Measurements from ENCODE around the gene GOLGA6A.

GOLGA6A gene

DNA sequence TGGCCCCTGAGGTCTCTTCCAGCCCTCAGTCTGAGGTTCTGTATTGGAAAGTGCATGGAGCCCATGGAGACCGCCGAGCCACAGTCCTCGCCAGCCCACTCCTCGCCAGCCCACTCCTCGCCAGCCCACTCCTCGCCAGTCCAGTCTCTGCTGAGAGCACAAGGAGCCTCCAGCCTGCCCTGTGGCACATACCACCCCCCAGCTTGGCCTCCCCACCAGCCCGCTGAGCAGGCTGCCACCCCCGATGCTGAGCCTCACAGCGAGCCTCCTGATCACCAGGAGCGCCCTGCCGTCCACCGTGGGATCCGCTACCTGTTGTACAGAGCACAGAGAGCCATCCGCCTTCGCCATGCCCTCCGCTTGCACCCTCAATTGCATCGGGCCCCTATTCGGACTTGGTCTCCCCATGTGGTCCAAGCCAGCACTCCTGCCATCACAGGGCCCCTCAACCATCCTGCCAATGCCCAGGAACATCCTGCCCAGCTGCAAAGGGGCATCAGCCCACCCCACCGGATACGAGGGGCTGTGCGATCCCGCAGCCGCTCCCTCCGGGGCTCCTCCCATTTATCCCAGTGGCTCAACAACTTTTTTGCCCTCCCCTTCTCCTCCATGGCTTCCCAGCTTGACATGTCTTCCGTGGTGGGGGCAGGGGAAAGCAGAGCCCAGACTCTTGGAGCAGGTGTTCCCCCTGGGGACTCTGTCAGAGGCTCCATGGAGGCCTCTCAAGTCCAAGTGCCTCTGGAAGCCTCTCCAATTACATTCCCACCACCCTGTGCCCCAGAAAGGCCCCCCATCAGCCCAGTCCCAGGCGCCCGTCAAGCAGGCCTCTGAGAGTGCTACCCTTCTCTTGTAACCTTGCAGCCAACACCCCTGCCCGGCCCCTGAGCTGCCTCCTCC lies 47.0 kb downstream of the GOLGA6A start:
- no peak for DNase-seq

DNA sequence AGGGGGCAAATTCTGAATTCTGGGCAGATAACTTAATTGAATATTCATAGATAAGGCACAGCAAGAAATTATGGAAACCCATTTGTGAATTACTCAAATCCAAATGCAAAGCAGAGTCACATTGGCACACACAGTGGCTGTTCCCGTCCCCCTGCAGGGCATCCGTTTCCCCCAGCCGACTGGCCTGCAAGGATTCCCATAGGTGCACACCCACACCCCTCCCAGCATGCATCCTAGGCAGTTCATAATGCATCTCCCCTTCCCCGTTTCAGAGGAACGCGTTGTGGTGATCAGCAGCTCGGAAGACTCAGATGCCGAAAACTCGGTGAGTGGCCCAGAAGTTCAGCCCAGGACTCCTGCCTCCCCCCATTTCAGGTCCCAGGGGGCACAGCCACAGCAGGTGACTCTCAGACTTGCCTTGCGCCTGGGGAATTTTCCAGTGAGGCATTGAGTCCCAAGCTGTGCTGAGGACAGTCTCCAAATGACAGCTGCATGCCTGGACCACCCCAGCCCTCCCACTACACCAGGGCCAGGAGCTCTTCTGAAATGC lies 48.1 kb downstream of the GOLGA6A start:
- no peak for DNase-seq

DNA sequence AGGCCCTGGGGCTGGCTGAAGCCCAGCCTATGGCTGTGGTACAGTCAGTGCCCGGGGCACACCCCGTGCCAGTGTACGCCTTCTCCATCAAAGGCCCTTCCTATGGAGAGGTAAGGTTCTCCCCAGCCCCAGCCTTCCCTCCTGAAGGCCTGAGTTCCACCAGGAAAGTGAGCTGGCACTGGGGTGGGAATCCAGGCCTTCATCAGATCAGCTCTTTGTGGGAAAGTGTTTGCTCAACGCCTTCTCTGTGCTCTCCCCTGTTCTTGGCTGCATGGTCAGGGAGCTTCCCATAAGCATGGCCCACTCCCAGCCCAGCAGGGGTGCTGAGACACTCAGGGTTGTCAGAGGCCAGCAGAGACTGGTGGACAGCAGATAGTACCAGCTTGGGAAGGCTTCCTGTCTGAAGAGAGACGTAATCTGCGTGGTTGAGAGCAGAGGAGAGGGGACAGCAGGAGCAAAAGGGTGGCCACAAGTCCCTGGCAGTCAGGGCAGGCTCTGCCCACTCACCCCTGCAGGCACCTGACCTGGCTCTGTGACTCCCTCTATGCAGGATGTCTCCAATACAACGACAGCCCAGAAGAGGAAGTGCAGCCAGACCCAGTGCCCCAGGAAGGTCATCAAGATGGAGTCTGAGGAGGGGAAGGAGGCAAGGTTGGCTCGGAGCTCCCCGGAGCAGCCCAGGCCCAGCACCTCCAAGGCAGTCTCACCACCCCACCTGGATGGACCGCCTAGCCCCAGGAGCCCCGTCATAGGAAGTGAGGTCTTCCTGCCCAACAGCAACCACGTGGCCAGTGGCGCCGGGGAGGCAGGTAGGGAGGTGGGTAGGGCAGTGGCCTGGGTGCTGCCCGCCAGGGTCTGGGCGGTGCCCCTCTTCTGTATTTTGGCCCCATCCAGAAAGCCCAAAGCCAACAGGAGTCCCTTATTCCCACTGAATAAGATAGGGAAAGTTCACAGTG lies 49.5 kb downstream of the GOLGA6A start:
- DNase-seq = no peak

DNA sequence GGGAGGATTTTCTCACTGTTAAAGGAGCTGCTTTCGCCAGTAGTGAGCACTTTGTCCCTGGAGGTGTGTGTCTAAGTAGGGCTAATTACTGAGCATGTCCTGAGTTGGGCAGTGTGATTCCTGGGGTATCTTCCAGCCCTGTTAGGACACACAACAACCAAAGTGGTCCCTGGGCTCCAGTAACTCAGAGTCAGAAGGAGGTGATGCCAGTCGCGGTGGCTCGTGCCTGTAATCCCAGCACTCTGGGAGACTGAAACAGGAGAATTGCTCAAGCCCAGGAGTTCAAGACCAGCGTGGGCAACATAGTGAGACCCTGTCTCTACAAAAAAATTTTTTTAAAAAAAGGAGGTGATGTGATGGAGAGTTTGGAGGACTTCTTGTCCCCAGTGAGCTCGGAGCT lies 50.3 kb downstream of the GOLGA6A start:
- DNase-seq = no peak

DNA sequence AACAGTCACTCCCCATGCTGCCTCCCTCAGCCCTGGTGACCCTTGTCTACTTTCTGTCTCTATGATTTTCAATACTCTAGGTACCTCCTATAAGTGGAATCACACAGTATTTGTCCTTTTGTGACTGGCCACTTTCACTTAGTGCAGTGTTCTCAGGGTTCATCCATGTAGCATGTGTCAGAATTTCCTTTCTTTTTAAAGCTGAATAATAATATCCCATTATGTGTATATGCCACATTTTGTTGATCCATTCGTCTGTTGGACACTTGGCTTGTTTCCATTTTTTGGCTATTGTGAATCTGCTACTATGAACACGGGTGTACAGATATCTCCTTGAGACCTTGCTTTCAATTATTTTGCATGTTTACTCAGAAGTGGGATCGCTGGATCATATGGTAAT lies 53.7 kb downstream of the GOLGA6A start:
- DNase-seq = no peak

DNA sequence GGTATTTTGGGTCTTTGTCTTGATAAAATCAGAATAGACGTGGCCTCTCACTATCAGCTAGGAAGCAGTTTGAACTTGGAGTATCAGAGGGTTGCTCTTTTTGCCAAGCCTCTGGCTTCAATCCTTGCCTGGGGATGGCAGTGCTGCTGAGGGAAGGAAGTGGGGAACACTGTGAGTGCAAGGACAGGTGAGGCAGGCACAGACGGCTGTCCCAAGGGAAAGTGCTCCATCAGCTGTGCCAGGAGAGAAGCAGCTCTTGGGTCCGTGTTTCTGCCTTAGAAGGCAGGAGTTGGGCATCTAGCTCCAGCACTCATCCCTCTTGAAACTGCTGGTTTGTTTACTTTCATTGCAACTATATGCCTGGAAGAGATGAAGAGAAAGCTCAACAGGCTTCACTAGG lies 54.7 kb downstream of the GOLGA6A start:
- DNase-seq = no peak

DNA sequence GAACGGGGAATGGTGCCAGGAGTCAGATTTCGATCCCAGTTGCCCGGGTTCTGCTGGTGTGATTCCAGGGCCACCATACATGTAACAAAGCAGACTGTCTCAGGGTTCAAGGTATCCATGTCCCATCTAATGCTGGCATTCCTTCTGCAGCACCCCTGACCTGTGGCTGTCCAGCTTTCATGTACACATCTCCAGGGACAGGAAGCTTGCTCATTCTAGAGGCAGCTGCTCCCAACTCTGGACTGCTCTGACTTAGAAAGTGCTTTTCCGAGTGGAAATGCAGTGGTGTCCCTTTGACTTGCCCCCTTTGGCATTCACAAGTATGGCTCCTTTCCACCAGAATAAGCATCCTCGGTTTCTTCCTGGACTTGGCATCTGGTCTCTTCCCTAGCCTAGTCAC lies 56.9 kb downstream of the GOLGA6A start:
- no peak for DNase-seq

DNA sequence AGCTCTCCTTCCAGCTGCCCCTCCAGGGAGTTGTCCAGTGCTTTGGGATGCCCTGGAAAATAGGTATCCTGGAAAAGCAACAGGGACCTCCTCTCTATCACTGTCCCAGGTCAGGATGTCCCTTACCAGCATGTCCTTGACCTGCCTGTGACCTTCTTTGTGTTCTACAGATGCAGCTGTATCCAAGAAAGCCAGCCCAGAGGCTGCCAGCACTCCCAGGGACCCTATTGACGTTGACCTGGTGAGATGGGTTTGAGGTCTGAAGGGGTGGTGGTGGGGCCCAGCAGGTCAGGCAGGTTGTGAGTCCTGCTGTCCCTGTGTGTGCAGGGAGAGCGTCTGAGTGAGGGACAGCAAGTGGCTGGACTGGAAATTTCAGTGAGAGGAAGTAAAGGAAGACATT lies 57.7 kb downstream of the GOLGA6A start:
- DNase-seq = no peak

DNA sequence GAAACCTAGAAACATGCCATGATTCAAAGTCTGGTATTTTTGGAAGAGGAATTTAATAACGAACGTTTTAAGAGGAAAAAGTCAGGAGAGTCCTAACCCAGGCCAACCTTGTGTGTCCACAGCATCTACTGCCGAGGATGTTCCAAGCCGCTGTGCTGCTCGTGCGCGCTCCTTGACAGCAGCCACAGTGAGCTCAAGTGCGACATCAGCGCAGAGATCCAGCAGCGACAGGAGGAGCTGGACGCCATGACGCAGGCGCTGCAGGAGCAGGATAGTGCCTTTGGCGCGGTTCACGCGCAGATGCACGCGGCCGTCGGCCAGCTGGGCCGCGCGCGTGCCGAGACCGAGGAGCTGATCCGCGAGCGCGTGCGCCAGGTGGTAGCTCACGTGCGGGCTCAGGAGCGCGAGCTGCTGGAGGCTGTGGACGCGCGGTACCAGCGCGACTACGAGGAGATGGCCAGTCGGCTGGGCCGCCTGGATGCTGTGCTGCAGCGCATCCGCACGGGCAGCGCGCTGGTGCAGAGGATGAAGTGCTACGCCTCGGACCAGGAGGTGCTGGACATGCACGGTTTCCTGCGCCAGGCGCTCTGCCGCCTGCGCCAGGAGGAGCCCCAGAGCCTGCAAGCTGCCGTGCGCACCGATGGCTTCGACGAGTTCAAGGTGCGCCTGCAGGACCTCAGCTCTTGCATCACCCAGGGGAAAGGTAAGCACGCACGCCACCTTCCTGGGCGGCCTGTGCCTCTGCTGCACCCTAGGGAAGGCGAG lies 59.5 kb downstream of the GOLGA6A start:
- DNase-seq = no peak
